NCI-H2029 (cell line): ENCODE results near the gene BACH1.
"Not testable (repeated sequence)": the region's sequence is repeated elsewhere in the genome, so short reads cannot be mapped to it uniquely, and the experiment has no call there.

Experiments
- DNase-seq: peaks from one replicate; lab custom pipeline; 2025; lab: John Stamatoyannopoulos, UW

Gene BACH1

DNA sequence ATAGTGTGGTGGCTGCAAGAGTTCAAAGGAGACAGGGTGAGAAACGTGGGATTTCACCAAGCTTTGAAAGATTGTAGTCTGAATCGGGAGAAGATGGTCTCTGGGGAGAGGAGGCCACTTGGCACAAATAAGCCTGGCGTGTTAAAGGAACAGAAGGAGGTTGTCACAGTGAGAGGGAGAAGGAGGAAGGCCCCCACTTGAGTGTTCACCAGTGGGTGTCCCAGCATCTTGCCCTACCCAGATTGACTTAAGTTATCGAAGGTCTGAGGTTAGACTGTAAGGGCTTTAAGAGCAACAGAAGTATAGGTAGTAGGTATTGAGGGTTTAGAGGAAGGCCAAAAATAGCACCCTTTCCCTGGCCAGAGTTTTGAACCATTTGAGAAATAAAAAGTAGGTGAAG, 48.0 kb downstream of the BACH1 start:
- DNase-seq, result no peak

- no peak for DNase-seq
Measured at GRCh38 chr21:29347274-29347681, 48.6 kb downstream of the BACH1 start.

- no peak for DNase-seq
Measured at GRCh38 chr21:29349702-29350101, 51.0 kb downstream of the BACH1 start.

DNA sequence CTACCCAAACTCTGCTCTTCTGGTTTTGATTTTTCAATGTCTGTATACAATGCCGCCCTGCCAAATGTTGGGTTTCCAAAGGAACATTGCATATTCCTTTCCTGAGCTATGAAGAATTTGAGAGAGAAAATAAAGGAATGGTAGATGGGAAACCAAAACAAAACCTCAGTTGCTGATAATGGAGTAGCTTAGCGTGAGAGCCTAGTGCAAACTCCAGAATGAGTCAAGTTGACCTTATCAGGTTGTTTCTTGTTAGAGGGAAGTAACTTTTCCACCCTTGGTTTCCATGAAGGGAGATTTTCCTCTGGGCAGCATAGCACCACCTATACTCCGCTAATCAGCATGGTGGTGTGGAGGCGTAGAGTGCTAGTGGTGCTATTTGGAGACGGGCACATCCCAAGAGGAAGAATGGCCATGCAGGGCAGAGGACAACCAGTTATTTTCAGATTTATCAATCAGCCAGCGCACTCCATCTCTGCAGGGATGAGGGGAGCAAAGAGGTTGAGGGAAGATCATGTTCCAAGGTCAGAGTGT, 51.6 kb downstream of the BACH1 start:
- no peak for DNase-seq

- DNase-seq, result no peak
Measured at GRCh38 chr21:29351691-29352090, 53.0 kb downstream of the BACH1 start.

- not testable (repeated sequence) for DNase-seq
Measured at GRCh38 chr21:29355043-29355710, 56.5 kb downstream of the BACH1 start.

DNA sequence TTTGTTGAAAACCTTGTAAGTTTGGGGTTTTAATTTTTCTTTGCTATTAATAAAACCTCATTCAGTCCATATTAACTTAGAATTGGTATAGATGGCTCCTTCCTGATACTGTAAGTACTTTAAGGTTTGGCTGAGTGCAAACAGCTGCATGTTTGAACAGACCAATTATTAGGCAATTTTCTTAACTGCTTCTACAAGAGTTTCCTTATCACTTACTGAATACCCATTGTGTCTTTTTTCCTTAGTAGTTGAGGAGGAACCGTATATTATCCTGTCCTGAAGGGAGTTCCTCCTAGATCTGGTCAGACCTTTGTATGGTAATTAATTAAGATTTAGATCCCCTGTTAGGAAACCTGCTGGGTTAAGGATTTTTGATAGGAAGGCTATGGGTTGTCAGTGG, 57.6 kb downstream of the BACH1 start:
- DNase-seq, result not testable (repeated sequence)

DNA sequence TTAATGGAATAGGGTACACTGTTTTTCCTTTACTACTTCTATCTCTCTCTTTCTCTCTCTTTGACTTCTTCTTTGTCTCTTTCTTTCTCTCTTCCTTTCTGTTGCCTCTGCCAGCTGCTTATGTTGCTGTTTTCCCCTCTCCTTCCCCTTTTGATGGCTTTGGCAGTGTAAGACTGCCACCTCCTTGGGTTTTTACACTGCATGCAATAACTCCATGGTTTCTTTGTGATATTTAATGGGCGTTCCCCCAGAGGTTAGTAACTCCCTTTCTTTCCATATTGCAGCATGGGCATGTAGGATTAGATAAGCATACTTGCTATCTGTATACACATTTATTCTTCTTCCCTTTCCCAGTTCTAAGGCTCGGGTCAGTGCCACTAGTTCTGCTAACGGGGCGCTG, 58.1 kb downstream of the BACH1 start:
- not testable (repeated sequence) for DNase-seq

DNA sequence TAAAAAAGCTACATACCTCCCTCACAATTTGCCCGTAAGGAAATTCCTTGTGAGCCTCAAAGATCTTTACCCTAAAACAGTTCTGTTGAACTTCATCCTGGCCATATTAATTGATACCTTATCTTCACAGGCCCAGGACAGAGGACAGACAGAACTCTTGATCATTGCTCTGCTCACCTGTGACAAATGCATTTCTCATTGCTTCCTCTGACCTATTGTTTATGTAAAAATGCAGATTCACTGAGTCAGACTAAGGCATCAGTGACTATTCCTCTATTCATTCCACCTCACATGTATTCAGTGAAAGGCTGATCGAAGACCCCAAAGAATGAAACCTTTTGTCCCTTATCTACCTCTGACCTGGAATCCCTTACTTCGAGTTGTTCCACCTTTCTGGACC, 61.0 kb downstream of the BACH1 start:
- DNase-seq, result no peak

DNA sequence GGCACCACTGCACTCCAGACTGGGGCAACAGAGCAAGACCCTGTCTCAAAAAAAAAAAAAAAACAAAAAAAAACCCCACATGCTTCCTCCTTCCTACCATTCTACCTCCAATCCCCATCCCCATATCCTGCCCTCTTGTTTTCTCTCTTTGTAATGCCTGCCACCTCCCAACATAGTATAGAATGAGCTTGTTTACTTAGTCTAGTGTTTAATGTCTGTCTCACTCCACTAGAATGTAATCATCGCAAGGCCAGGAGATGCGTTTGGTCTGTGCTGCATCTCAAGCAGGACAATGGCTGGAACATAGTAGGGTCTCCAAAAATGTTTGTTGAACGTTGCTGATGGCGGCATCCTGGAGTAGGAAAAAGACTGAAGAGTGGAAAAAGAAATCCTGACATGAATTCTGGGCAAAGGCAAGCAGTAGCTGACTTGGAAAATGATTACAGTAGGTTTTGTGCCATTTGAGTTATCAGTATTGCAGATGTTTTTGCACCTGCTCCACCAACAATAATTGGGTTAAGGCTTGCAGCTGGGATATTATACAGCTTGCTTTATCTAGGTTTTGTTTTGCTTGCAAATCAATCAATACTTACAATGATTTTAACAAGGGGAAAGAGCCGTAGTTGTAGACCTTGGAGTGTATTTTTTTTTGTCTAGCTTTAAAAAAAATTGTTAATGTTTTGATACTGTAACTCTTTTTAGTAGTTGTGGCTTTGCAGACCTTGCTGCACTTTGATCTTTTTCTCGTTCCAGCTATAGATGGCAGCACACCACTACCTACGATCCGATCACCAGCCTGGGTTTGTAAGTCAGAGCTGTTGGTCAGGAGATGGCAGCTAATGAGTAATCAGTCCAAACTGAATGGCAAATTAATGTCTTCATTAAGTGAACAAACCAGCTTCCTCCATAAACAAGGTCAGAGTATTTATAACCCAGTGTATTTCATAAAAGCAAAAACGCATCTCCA, 62.4 kb downstream of the BACH1 start:
- DNase-seq, result no peak

DNA sequence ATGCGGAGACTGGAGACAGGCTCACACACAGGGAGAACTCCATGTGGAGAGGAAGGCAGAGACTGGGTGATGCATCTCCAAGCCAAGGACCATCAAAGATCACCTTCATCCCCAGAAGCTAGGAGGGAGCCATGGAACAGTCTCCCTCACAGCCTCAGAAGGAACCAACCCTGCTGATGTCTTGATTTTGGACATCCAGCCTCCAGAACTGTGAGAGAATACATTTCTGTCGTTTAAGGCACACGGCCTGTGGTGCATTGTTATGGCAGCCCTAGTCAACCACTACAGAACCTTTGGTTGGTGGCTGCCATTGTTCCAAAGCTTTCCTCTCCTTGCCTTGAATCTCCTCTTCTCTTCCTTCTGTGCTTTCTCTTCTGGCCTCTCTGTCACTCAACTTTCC, 64.0 kb downstream of the BACH1 start:
- DNase-seq, result no peak

- DNase-seq, result no peak
Measured at GRCh38 chr21:29365661-29366265, 67.0 kb downstream of the BACH1 start.

GRCh38 chr21:29366532-29366931, 67.8 kb downstream of the BACH1 start:
- DNase-seq, result no peak

DNA sequence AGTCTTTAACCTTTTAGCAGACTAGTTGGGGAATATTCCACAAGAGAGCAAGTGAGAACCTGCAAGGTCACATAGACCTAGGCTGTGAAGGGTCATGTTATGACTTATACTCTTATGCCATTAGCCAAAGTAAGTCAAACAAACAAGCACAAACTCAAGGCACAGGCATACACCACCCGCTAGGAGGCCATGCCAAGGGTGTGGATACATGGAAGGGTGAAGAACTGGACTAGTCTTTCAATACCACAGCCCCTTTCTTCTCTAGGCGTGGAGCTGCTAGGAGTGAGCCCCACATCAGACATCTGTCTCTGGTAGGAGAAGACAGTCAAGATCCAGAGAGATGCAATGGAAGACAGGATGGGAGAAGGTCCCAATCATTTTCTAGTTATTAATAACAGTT, 68.6 kb downstream of the BACH1 start:
- no peak for DNase-seq

DNA sequence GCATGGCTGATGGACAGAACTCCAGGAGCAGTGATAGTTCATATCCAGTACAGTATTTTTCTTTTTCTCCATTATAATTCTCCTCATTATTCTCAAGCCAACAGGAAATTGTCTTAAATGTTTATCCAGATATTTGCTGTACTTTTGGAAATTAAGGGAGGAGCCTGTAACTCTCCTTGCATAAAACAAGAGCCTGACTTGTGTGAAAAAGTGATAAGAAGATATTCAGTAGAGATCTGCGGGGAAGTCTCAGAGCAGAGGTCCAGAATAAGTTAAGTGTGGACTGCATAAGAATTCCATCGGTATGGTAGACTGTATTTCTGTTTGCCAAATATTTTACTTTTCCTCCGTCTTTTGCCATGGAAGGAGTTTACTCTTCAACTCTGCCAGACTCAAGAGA, 70.2 kb downstream of the BACH1 start:
- DNase-seq, result no peak

DNA sequence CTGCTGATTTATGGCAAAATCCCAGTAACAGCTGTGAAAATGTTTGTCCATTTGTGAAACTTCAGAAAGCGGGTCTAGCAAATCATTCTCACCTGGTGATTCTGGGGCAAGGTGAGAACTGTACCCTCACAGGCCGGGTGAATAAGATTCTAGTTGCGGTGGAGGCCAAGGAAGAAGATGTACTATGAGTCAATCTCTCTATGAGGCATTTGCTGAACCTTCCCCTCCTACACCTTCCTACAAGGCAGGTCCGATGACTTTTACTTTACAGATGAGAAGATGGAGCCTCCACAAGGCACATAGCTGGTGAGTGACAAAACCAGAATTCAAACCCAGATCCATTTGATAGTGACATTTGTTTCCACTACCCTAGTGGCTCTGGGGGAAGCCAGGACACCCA, 72.7 kb downstream of the BACH1 start:
- no peak for DNase-seq

- DNase-seq, result peak; percentile 69
Measured at GRCh38 chr21:29372063-29372802, 73.5 kb downstream of the BACH1 start.

DNA sequence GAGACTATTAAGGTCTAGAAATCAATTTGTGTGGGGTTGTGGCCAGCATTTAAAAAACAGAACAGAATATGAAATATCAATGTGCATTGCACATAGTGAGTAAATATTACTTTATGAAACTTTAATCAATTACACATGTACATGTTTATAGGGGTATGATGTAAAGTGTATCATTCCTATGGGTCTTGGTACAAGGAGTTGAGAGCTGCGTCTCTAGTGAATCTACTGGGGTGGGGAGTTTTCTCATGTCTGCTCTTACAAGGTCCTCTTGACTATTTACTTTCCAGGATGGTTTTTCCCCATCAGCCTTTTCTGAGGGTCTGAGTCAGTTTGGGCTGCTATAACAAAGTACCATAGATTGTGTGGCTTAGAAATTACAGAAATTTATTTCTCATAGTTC, 75.8 kb downstream of the BACH1 start:
- DNase-seq, result no peak

DNA sequence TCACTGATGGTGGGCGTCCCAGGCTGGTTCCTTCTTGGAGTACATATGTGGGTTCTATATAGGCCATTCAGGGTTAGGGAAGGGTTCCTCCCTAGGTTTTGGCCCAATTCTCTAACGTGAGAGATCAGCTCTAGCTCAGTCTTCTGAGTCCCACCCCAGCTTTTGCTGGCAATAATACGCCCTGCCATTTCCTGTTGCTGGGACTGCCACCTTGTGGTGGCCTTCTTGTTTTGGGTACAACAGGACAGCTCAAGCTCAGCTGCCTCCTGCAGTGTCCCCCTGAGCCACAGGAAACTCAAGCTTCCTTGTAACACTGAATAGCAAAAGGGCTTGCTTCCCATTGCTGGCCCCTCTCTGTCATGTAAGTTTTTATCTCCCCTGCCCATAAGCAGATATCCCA, 77.8 kb downstream of the BACH1 start:
- no peak for DNase-seq

- DNase-seq, result no peak
Measured at GRCh38 chr21:29377266-29377665, 78.5 kb downstream of the BACH1 start.

DNA sequence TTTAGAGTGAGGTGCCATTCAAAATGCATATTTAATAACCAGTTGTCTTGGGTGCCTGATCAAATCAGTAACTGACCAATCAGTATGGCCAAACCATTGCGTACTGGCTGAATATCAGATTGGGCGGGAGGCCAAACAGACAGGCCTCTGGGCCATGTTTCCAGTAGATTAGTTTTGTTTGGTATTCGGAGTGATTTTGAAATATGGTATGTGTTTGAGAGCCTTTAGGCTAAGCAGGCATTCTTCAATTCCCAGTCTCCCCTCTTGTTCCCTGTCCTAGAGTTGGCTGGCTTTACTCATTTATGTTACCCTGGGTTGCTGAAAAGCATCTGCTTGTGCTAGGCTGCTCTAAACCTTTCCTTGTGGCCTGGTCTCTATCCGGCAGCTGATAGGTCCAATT, 80.1 kb downstream of the BACH1 start:
- no peak for DNase-seq

DNA sequence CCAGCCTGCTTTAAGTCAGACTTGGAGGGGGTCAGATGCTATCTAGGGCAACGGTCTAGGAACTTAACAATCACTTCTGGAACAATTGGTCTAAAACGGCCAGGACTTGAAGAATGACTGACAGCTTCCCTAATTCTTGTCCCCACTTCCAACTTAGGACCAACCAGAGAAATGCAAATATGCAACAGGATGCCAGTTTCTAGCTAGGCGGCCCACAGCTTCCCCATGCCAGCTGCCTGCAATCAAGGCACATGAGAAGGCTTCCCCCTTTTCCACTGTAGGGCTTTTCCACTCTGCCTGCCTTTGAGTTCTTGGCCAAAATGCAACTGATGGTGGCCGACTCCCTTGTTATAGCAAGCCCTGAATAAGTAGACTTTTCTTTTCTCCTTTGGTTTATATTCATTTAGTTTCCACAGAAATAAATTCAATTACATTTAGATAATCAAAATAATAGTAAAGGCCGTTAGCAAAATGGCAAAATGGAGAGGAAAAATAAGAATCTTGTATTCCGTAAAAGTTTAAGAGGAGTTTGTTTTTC, 80.9 kb downstream of the BACH1 start:
- no peak for DNase-seq
